ENCODE data around the gene CCRL2. TPM values are rescaled to one million over a fixed set of nuclear protein-coding genes. Genes with fewer than 3 reads are reported as not detected.

CCRL2 gene
- total and polyA plus RNA-seq, 2 of the 8 experiments (the other 6 are each of a cell fraction or from before 2014, with no cell fraction given), result not detected

DNA sequence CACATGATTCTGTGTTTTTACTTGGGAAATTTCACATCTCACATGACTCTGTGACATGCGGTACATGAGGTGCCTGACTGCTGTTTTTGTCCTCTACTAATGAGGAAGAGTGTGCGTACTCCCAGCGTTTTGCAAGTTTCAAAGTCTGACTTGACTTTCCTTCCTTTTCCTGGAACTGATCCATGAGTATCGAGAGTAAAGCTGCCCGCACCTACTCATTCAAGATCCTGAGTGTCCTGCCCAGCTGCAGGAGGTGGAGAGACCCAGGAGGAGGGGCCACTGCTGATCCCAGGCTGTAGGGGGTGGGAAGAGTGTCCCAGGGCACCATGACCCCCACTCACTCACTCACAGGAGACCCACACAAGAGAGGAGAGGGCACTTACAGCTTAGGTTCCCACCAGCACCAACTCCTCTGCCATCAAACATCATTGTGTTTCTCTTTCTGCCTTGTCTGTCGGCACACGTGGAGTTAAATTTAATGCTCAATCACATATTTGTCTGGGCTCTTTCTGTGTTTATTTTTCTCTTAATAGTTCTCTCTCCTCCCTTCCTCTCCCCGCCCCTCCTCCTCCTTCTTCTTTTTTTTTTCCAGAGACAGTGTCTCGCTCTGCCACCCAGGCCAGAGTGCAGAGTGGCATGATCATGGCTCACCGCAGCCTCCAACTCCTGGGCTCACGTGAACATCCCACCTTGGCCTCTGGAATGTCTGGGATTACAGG lies 1.6 kb upstream of the CCRL2 start (continued):
- no peak for TF ChIP-seq GTF2F1 (IDR thresholded peaks at IDR 0.05; ENCODE audit: borderline replicate concordance, low read depth, low read length)
- TF ChIP-seq FOSL1 (IDR thresholded peaks at IDR 0.05; ENCODE audit: insufficient read depth, low read depth, low read length), result no peak
- TF ChIP-seq NRF1 (IDR thresholded peaks at IDR 0.05; ENCODE audit: low read depth, low read length), result no peak
- TF ChIP-seq EP300 (IDR thresholded peaks at IDR 0.05; ENCODE audit: borderline replicate concordance in 1 of 2, low read depth in 2 of 2, low read length in 2 of 2), result no peak
- no peak for TF ChIP-seq TAF7 (optimal IDR thresholded peaks at IDR 0.05; ENCODE audit: borderline replicate concordance, low read depth, low read length)

Data from H1 (cell line).